HG02973 (cell line): ENCODE data around the gene LACRT.
"Not testable (repeated sequence)": the region's sequence is repeated elsewhere in the genome, so short reads cannot be mapped to it uniquely, and the experiment has no call there.

Experiments
- ATAC-seq: cut with Tn5 transposase; IDR thresholded peaks from one replicate; pipeline ENCODE4 v1.9.1; 2021; ENCODE audit warnings: moderate library complexity; ENCODE audit not compliant: unreplicated experiment

LACRT gene

GRCh38 chr12:54641089-54641488 is 6.4 kb upstream of the LACRT start:
- ATAC-seq: no peak

DNA sequence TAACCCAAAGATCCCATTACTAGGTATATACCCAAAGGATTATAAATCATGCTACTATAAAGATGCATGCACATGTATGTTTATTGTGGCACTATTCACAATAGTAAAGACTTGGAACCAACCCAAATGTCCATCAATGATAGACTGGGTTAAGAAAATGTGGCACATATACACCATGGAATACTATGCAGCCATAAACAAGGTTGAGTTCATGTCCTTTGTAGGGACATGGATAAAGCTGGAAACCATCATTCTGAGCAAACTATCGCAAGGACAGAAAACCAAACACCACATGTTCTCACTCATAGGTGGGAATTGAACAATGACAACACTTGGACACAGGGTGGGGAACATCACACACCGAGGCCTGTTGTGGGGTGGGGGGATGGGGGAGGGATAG is 4.4 kb upstream of the LACRT start:
- ATAC-seq: not testable (repeated sequence)

DNA sequence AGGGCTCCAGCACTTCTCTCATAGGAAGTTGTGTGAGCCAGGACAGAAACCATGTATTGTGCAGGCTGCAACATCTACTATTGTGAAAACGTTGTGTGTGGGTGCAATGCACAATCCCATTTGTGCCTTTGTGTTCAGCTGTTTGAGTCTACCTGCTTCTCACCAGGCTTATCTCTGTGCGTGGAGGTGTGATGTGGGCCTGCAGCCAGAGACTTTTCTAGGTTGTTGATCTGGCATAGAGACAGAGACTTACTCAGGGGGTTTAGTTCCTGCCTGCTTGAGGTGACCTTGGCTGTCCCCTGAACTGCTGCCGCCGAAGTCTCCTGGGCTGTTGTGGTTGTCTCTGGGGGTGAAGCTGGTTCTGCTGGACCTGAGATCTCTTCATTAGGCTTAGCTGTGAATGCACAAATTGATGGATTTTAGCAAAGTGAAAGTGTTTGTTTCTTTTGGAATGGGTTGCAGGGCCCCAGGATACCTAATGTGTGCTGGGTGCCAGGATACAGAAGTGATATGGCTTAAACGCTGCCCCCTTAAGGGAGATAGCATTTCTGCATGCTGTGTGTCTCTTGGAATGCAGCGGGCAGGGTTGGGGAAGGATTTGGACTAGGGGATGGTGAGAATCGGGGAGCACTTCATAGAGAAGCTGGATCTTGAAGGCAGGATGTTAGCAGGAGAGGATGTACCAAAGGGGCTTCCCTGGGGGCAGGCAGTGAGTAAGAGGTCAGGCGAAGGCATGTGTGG is 2.5 kb downstream of the LACRT start:
- ATAC-seq: no peak

DNA sequence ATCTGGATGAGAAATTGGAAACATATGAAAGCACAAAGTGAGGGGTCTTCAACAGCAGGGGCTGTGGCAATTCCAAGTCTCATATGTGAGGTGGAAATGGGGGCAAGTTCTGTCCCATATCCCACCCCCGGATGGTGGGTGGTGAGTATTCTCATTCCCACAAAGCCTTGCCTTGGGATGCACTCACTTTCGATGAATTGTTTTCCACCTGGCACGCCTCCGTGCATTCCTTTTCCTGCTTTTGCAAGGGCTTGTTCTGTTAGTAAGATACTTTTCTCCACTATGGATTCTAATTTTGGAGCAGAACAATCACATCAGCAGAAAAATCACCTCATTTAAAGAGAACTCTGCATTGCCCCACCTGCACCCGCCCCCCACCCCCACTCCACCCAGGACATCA is 3.1 kb downstream of the LACRT start:
- no peak for ATAC-seq

DNA sequence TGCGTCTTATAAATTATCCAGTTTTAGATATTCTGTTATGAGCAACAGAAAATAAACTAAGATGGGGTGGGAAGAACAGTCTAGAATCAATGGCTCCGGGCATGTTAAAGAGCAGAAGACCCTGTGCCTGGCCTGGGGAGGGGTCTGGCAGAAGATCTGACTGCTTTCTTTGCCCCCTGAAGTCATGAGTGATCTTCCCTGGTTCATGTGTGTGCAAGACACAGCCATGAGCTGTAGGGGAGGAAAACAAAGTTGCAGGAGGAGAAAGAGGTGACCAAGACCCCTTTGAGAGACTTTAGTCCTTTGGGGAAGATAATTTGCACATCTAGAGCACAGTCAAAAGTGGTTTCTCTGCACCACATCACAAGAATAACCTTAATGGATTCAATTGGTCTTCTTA is 4.8 kb downstream of the LACRT start:
- no peak for ATAC-seq

DNA sequence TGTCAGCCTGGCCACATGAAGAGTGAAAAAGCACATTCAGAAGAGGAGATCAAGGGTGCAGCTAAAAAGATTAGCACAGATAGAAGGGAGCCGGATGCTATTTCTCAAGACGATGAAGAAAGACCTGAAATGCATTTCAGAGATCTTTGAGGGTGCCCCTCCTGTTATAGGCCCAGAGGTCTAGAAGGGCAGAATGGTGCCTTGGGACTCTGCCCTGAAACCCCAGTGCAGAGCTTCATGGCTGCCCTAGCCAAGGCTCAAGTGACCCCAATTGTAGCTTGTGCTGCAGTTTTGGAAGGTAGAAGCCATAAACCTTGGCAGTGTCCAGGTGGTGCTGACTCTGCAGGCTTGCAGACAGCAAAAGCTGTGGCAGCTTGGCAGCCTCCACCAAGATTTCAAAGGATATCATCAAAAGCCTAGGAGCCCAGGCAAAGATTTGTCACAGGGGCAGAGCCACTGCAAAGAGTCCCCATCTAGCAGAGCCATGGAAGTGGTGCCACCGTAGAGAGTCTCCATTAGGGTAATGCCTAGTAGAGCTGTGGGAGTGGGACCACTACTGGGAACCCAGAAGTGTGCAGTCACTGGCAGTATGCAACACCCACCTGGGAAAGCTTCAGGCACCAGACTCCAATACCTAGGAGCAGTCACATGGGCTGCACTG is 6.4 kb downstream of the LACRT start:
- ATAC-seq: no peak

DNA sequence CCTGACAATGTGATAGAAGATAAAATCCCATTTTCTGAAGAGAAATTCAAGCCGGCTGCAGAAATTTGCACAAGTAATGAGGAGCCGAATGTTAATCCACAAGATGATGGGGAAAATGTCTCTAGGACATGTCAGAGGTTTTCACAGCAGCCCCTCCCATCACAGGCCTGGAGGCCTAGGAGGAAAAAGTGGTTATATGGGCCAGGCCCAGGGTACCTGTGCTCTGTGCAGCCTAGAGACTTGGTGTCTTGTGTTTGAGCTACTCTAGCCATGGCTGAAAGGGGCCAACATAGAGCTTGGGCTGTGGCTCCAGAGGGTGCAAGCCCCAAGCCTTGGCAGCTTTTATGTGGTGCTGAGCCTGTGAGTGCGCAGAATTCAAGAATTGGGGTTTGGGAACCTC is 7.4 kb downstream of the LACRT start:
- ATAC-seq: no peak

DNA sequence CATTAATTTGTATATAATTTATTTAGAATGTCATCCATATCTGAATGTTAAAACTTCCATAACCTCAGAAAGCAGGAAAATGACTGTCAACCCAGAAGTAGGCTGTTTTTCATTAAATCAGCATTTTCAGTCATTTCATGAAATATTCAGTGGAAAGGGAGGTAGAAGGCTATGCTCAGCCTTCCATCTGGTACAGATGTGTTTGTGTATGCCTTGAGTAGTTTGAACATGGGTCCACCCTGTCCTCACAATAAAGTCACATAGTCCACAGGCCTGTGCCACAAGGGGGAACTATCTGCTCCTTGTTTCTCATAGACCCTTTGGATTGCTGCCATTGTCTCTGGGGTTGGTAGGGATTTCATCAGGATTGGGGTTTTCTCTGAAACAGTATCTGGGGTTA is 9.1 kb downstream of the LACRT start:
- ATAC-seq: no peak

- ATAC-seq: no peak
Observed at GRCh38 chr12:54624315-54625279, 10.1 kb downstream of the LACRT start.

DNA sequence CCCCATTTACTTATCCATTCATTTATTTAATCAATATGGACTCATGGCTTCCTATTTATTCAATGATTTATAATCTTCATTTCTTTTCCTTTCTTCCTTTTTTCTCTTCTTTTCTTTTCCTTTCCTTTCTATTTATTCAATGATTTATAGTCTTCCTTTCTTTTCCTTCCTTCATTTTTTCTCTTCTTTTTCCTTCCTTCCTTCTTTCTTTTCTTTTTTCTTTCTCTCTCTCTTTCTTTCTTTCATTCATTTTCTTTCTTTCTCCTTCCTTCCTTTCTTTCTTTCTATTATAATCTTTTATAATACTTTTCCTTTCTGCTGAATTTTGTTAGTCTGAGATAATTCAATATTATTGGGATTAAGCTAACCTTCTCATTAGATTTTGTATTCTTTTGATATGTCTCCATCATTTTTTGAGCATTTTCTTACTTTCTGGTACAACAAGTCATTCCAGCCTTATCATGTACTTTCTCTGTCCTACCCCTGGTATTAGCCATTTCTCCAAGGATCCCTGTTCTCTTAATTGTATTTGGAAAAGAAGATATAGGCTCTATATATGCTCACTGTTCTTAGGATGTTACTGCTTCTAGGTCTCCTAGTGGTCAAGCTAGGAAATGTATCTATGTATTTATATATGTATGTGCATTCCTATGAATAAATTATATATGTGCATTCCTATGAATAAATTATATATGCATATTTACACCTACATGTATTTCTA is 12.1 kb downstream of the LACRT start:
- ATAC-seq: no peak

GRCh38 chr12:54616933-54617680 is 17.6 kb downstream of the LACRT start:
- ATAC-seq: no peak

DNA sequence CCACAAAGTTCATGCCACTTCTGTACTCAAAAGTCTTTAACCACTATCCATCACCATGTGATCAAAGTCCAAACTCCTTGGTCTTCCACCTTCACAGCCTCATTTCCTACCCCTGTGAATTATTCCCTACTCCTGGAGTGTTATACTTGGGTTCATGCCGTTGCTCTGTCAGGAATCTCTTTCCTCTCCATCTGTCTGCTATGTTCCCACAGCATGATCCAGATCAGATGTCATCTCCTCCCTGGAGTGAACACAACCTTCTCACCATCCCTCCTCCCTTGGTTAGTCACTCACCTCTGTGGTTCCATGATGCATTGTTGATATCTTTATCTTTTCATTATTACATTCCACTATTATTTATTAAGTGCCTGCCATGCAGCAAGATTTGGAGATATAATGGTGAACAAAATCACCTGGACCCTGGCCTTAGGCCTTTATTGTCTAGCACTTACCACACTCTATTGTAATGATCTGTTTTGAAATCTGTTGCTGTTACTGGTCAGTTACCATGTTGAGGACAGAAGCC is 22.4 kb downstream of the LACRT start:
- ATAC-seq: no peak

DNA sequence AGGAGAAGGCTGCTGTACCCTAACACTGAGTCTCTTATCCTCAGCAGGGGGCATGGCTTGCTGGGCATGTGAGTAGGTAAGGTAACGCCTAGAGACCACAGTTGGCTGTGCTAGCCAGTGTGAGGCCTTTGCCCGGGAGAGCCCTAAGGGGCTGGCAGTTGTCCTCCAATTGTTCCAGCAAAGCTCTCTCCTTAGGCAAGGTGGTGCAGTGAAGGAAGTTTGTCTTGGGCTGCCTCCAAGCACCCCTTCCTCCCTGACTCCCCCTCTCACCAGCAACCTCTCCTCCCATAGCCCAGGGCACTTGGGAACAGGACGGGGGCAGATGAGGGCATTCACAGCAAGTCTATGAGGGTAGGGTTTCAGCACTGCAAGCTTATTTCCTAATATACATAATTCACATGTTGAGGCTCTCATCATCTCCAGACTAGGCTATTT is 23.0 kb downstream of the LACRT start:
- ATAC-seq: no peak

- ATAC-seq: no peak
Observed at GRCh38 chr12:54608769-54609168, 25.9 kb downstream of the LACRT start.

- no peak for ATAC-seq
Observed at GRCh38 chr12:54608156-54608555, 26.5 kb downstream of the LACRT start.

GRCh38 chr12:54606556-54606955 is 28.1 kb downstream of the LACRT start:
- ATAC-seq: no peak

DNA sequence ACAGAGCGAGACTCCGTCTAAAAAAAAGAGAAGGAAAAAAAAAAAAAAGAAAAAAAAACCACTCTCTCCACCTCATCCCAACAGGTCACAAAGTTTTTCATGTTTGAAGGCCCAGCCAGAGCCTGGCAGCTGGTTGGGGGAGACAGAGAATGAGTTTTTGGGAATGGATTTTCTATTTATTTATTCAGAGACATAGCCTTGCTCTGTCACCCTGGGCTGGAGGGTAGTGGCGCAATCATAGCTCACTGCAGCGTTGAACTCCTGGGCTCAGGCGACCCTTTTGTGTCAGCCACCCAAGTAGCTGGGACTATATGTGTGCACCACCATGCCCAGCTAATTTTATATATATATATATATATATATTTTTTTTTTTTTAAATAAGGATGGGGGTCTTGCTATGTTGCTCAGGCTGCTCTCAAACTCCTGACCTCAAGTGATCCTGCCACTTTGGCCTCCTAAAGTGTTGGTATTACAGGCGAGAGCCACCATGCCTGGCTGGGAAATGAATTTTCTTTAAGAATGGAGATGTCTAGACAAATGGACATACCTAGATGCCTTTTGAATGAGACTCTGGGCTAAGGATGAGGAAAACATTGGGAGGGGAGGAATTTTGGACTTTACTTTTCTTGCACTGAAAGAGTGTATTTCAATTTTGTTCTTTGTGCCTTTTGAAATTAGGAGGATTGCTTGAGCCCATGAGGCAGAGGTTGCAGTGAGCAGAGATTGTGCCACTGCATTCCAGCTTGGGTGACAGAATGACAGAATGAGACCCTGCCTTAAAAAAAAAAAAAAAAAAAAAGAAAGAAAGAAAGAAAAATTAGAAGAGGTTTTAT is 29.3 kb downstream of the LACRT start:
- no peak for ATAC-seq

- ATAC-seq: no peak
Observed at GRCh38 chr12:54604436-54604835, 30.3 kb downstream of the LACRT start.

DNA sequence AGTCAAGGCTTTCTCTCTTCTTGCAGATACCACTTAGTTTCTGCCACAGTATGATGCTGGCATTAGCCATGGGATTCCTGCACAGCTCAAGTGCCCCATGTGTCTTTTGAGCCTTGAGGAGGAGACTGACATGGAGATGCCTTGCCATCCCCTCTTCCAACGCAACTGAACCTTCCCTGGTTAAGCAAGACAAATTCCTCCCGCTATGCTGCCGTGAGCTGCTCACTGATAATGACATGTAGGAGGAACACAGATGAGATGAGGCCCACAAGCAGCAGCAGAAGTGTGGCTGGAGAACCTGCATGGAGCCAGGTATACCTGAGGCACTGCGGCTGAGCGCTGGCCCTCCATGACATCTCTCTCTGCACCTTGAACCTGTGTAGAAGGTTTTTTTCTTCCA is 30.8 kb downstream of the LACRT start:
- no peak for ATAC-seq
